GM18498 (cell line): ENCODE results near the gene RRP1.
"Not testable (repeated sequence)": the region's sequence is repeated elsewhere in the genome, so short reads cannot be mapped to it uniquely, and the experiment has no call there.

Experiments
- ATAC-seq: cut with Tn5 transposase; IDR thresholded peaks from one replicate; pipeline ENCODE4 v1.9.1; 2021; ENCODE audit warnings: mild to moderate bottlenecking, moderate library complexity; ENCODE audit not compliant: unreplicated experiment

Gene RRP1

DNA sequence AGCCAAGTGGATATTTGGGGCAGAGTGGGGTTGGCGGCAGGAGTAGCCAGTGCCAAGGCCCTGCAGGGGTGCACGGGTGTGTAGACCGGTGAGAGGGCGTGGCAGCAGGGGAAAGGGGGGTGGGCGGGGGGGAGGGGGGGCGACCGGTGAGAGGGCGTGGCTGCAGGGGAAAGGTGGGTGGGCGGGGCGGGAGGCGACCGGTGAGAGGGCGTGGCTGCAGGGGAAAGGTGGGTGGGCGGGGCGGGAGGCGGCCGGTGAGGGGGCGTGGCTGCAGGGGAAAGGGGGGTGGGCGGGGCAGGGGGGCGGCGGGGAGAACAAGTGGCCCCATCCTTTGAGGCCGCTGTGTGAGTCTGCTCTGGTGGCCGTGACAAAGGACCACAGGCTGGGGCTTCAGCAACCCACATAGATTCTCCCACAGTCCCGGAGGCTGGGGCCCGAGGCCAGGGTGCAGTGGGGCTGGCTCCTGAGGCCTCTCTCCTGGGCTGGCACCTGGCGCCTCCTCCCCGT is 25.8 kb downstream of the RRP1 start:
- no peak for ATAC-seq

DNA sequence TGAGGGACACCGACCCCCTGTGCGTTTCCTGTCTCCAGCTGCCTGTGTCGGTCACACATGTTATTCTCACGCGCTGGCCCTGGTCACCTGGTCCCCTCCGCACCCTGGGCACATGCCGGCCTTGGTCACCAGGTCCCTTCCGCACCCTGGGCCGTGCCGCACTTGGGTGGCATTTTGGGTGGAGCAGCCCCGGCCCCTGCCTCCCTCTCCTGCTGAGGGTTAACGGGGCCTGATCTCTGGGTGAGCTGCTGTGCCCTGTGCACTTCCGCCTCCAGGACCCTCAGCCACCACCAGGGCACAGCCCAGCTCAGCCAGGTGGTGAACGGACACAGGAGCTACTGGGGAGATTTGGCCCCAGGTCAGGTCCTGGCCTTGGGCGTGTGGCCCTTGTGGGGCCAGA is 26.6 kb downstream of the RRP1 start:
- ATAC-seq: no peak

- no peak for ATAC-seq
Observed at GRCh38 chr21:43816611-43817071, 27.3 kb downstream of the RRP1 start.

DNA sequence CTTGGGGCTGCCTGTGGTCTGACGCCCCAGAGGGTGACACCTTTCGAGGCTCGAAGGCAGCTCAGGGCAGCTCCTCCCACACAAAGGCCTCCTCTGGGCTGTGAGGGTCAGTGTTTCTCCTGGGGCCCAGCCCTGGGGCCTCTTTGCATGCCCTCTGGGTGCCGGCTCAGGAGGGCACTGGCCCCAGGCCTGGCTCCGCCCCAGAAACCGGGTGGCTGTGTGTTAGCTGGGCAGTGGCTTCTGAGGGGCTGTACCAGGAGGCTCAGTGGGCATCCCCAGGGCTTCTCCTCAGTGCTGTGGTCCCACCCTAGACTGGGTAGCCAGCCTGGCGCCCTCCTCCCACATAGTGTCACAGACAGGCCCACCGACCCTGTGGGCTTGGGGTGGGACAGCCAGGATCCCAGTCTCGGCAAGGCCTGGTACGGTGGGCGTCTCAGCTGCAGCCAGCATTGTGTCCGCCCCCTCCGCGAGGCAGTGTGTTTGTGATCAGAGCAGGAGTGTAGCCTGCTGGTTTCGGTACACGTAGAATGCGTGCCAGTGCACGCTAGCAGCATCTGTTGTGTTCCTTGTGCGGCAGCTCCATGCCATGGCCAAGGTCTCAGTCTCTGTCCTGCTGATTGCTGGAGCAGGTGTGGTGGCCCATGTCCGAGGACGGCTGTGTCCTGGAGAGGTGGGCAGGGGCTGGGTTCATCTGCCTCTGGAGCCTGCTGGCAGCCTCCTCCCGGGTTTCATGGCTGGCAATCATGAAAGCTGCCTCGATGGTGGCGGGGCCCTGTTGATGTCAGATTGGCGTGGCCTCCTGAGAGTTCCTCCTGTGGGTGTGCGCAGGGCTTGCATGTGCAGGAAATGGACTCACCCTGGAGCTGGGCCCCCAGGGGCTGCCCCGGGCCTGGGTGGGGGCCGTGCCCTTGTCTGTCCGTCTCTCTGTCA is 28.0 kb downstream of the RRP1 start:
- no peak for ATAC-seq

- ATAC-seq: no peak
Observed at GRCh38 chr21:43818685-43819084, 29.3 kb downstream of the RRP1 start.

DNA sequence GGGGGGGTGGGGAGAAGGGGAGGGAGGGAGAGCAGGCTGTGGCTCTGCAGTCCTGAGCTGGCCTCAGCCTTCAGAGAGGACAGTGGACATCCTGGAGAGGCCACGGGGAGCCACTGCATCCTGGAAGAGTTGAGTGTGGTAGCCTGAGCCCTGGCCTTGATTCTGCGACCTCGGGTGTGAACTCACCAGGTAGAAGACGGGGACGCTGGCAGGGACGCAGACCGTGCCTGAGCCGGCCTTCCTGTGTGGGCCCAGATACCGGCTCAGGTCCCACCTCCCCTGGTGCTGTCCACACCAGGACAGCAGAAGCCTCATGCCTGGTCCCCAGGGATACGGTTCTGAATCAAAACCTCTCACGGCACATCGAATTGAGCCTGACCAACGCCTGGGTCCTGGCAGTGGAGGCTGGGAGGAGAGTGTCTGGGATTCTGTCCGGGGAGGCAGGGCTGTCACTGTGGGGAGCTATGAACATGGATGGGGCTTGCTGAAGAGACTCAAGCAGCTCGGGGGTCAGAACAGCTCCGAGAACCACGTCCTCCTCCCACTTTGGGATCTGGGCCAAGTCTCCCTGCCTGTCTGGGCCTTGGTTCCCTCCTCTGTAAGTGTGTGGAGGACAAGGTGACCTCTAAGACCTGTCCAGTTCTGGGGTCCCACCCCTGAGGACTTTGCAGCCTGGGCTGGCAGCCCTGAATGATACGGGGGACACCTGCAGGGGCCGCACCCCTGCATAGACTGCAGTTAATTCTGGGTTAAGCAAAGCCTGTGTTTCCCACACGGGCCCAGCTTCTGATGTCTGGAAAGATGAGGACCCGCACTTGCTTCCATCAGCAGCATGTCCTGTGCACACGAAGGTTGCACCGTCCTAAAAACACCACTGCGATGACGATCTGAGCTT is 30.4 kb downstream of the RRP1 start:
- ATAC-seq: no peak

GRCh38 chr21:43820466-43820865 is 31.1 kb downstream of the RRP1 start:
- ATAC-seq: no peak

GRCh38 chr21:43822166-43822565 is 32.8 kb downstream of the RRP1 start:
- not testable (repeated sequence) for ATAC-seq

DNA sequence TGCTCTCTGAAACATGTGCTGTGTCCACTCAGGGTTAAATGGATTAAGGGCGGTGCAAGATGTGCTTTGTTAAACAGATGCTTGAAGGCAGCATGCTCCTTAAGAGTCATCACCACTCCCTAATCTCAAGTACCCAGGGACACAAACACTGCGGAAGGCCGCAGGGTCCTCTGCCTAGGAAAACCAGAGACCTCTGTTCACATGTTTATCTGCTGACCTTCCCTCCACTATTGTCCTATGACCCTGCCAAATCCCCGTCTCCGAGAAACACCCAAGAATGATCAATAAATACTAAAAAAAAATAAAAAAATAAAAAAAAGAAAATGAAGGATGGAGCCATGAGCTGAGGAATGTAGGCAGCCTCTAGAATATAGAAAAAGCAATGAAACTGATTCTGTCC is 33.4 kb downstream of the RRP1 start:
- ATAC-seq: not testable (repeated sequence)

DNA sequence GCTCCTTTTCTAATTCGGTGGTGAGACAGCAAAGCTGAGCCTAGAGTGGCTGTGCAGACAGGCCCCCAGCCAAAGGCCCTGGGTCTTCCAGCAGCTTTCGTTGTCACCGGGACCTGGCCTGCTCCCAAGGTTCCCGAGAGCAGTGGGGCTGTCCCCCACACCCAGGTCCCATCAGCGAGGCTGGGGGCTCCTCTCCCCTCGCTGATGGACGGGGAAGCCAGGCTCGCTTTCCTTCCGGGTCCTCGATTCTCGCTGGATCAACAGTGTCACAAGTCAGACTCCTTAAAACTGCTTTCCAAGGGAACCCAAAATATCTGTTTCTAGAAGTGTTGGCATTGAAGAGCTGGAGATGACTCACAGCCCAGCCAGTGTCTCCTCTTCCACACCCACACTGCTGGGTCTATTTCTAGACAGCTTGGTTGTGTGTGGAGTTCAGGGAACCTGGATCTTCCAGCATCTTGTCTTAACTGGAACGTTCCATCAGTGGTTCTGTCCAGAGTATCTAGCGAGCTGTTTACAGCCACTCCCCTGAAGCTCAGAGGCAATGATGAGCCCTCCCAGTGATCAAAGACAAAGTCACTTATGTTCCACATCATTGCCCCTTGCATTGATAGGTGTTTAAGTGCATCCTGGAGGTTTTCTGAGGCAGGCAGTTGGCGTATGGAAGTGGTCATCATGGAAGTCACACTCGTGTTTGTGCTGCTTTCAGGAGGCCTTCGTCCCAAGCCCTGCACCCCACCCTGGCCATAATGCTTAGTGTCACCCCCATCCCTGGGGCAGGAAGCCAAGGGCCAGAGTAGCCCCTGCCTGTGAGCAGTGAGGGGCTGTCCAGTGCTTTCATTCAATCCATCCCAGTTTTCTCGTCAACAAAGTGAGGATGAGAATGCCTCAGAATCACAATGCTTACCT is 35.2 kb downstream of the RRP1 start:
- no peak for ATAC-seq

- ATAC-seq: no peak
Observed at GRCh38 chr21:43825242-43825935, 36.0 kb downstream of the RRP1 start.

DNA sequence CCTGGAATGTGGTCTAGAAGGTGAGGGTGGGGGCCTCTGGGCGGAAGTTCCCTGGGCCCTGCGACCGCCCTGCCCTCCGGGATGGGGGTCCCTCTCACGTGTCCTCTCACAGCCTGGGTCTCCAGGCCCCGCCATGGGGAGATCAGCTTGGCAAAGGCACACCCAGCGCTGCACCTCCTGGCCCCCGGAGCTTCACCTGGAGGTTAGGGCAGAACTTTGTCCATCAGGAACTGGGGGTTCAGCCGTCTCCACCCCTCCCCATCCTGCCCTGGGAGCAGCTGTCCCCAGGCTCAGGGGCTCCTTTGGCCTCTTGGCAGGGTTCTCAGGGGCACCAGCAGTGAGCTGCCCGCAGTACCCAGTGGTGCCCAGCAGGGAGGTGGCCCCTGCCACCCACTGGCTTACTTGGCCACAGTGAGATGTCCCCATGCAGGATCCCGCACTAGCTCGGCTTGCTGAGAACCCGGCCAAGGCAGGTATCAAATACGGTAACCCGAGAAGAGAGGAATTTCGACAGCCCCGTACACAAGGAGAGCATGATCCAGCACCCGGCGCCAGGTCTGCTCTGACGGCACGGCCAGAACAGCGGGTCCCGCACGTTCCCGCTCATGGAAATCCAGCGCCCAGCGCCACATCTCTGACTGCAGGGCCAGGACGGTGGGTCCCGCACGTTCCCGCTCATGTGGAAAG is 36.7 kb downstream of the RRP1 start:
- no peak for ATAC-seq

- no peak for ATAC-seq
Observed at GRCh38 chr21:43826623-43826974, 37.2 kb downstream of the RRP1 start.

- no peak for ATAC-seq
Observed at GRCh38 chr21:43827015-43827611, 37.7 kb downstream of the RRP1 start.

DNA sequence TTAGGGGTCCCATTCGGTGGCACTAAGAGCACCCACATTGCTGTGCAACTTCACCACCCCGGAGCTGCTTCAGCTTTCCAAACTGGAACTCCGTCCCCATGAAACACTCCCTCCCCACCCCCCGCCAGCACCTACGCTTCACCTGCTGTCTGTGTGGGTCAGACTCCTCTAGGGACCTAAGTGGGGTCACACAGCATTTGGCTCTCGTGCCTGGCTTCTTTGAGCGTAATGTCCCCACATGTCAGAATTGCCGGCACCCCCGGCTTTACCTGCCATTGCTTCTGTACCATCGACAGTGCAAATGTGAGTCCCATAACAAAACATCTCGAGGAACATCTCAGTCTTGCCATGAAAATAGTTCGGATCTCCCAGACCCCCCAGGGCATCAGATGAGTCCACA is 39.8 kb downstream of the RRP1 start:
- ATAC-seq: no peak

GRCh38 chr21:43829575-43830119 is 40.3 kb downstream of the RRP1 start:
- ATAC-seq: no peak

- ATAC-seq: no peak
Observed at GRCh38 chr21:43832158-43832550, 42.8 kb downstream of the RRP1 start.

DNA sequence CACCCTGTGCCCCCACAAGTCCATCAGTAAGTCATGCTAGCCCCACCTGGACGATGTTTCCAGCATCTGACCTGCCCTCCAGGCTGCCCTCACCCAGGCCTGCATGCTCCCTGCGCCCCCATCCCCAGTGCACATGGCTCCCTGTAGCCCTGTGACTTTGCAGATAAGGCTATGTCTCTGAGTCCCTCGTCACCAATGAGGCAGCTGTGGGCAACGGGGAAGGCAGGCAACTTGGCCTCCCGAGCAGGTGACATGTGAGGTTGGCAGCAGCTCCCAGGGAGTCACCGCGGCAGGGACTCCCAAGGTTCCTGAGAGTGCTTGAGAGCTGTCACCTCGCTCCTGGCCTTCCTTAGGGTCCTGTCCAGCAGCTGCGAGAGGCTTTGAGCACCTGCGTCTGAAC is 43.3 kb downstream of the RRP1 start:
- ATAC-seq: no peak
